Right lobe of liver (tissue), 4 donors: ENCODE data around the gene PARP9.

Source experiments
- POLR2A ChIP-seq: fragments of 450-650 bp; IDR thresholded peaks from one replicate; pipeline ENCODE4 v1.6.1; 2017; ENCODE audit warnings: antibody characterized with exemption, mild to moderate bottlenecking
- TF ChIP-seq, protein P1 (sequence below), 4 donors: fragments of 200-600 bp in 3 of 4; fragments of 450-650 bp in 1 of 4; IDR thresholded peaks; one replicate each; pipeline versions ENCODE4 v1.5.1 to v1.8.0; 2016 to 2022; ENCODE audit warnings: antibody characterized with exemption in 4 of 4, mild to moderate bottlenecking in 2 of 4
- donor health status: DM: no; HTN: no; CAD: no.
- donor health status: DM: no; HTN: no; CAD: no.
- donor health status: DM: no; HTN: yes; CAD: no.

DNA sequence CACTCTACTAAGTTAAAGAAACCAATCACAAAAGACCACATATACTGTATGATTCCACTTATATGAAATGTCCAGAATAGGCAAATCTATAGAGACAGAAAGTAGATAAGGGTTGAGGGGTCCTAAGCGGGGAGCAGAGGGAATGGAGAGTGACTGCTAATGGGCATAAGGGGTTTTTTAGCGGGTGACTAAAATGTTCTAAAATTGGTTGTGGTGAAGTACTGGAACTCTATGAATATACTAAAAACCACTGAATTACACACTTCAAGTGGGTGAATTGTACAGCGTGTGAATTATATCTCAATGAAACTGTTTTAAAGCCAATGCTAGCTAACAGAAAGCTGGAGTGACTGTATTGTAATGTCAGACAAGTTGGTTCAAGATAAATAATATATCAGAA, 82.7 kb downstream of the PARP9 start:
- TF ChIP-seq, protein P1, sequence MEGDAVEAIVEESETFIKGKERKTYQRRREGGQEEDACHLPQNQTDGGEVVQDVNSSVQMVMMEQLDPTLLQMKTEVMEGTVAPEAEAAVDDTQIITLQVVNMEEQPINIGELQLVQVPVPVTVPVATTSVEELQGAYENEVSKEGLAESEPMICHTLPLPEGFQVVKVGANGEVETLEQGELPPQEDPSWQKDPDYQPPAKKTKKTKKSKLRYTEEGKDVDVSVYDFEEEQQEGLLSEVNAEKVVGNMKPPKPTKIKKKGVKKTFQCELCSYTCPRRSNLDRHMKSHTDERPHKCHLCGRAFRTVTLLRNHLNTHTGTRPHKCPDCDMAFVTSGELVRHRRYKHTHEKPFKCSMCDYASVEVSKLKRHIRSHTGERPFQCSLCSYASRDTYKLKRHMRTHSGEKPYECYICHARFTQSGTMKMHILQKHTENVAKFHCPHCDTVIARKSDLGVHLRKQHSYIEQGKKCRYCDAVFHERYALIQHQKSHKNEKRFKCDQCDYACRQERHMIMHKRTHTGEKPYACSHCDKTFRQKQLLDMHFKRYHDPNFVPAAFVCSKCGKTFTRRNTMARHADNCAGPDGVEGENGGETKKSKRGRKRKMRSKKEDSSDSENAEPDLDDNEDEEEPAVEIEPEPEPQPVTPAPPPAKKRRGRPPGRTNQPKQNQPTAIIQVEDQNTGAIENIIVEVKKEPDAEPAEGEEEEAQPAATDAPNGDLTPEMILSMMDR (IDR thresholded peaks at IDR 0.05) = no peak
- TF ChIP-seq POLR2A = no peak
